Neural cell (in vitro differentiated cells): ENCODE data around the gene AVPR1B. TPM values are rescaled to one million over a fixed set of nuclear protein-coding genes. Genes with fewer than 3 reads are reported as not detected.

ENCODE experiments used
- H2AFZ ChIP-seq: fragments of 200-600, 300-800 bp; sonication (generic), shearing (Covaris generic); 2 replicates; pipeline ENCODE4 v1.6.0; 2014; ENCODE audit warnings: low read depth, mild to moderate bottlenecking, antibody characterized with exemption, low read length, moderate library complexity
- H3F3A ChIP-seq: fragments of 200-600 bp; shearing (Covaris generic); 2 replicates; pipeline ENCODE4 v1.6.1; 2016; ENCODE audit warnings: mild to moderate bottlenecking, moderate library complexity, mixed read lengths, antibody characterized with exemption, low read length; ENCODE audit not compliant: insufficient read depth, poor library complexity, severe bottlenecking
- H3K27ac ChIP-seq: fragments of 200-600, 300-800 bp; sonication (generic), shearing (Covaris generic); 2 replicates; pipeline ENCODE4 v1.5.1; 2014; ENCODE audit warnings: mild to moderate bottlenecking, low read length, moderate library complexity
- H3K27me3 ChIP-seq: fragments of 300-800, 200-600 bp; sonication (generic), shearing (Covaris generic); 2 replicates; pipeline ENCODE4 v1.6.0; 2014; ENCODE audit warnings: mild to moderate bottlenecking, low read depth, low read length, moderate library complexity; ENCODE audit not compliant: insufficient read depth
- H3K36me3 ChIP-seq: fragments of 300-800, 200-600 bp; sonication (generic), shearing (Covaris generic); 2 replicates; pipeline ENCODE4 v1.5.1; 2014; ENCODE audit warnings: mild to moderate bottlenecking, antibody characterized with exemption, low read length, moderate library complexity; ENCODE audit not compliant: insufficient read depth
- H3K4me2 ChIP-seq: fragments of 300-800, 200-600 bp; sonication (generic), shearing (Covaris generic); 2 replicates; pipeline ENCODE4 v1.6.0; 2014; ENCODE audit warnings: mild to moderate bottlenecking, low read length
- H3K4me3 ChIP-seq: fragments of 300-800, 200-600 bp; sonication (generic), shearing (Covaris generic); 2 replicates; pipeline ENCODE4 v1.5.1; 2014; ENCODE audit warnings: mild to moderate bottlenecking, low read length, moderate library complexity
- H3K79me2 ChIP-seq: fragments of 200-600 bp; shearing (Covaris generic); replicated peaks from 2 replicates; pipeline ENCODE4 v1.6.0; 2014; ENCODE audit warnings: mild to moderate bottlenecking, low read length, moderate library complexity; ENCODE audit not compliant: insufficient read depth
- H3K9ac ChIP-seq: fragments of 300-800, 200-600 bp; sonication (generic), shearing (Covaris generic); 2 replicates; pipeline ENCODE4 v1.6.1; 2016; ENCODE audit warnings: mild to moderate bottlenecking, low read length, mixed read lengths
- H3K9me2 ChIP-seq: fragments of 200-600 bp; shearing (Covaris generic); 2 replicates; pipeline ENCODE4 v1.6.1; 2016; ENCODE audit warnings: mild to moderate bottlenecking, low read length, mixed read lengths; ENCODE audit not compliant: insufficient read depth
- H3K9me3 ChIP-seq: fragments of 200-600, 300-800 bp; sonication (generic), shearing (Covaris generic); 2 replicates; pipeline ENCODE4 v1.6.1; 2016; ENCODE audit warnings: mild to moderate bottlenecking, mixed run types, low read length, moderate library complexity, mixed read lengths
- H4K20me1 ChIP-seq: fragments of 200-600 bp; shearing (Covaris generic); 2 replicates; pipeline ENCODE4 v1.6.1; 2016; ENCODE audit warnings: mild to moderate bottlenecking, mixed run types; ENCODE audit not compliant: insufficient read depth
- EP300 ChIP-seq: fragments of 450-650 bp; conservative IDR thresholded peaks from 2 replicates; pipeline ENCODE4 v1.6.1; 2014; ENCODE audit warnings: antibody characterized with exemption, mild to moderate bottlenecking, moderate library complexity; ENCODE audit not compliant: poor library complexity, severe bottlenecking
- EZH2 ChIP-seq: fragments of 200-600, 300-800 bp; shearing (Covaris generic), sonication (generic); IDR thresholded peaks from 2 replicates; pipeline ENCODE4 v1.6.1; 2014; ENCODE audit warnings: antibody characterized with exemption, low read length, borderline replicate concordance, mild to moderate bottlenecking; ENCODE audit not compliant: insufficient read depth, poor library complexity, severe bottlenecking
- MXI1 ChIP-seq: fragments of 450-650 bp; conservative IDR thresholded peaks from 2 replicates; pipeline ENCODE4 v1.6.1; 2014; ENCODE audit warnings: antibody characterized with exemption, mild to moderate bottlenecking; ENCODE audit not compliant: poor library complexity, severe bottlenecking
- POLR2AphosphoS5 ChIP-seq: IDR thresholded peaks from 2 replicates; pipeline ENCODE4 v1.6.1; 2012
- RAD21 ChIP-seq: fragments of 450-650 bp; conservative IDR thresholded peaks from 2 replicates; pipeline ENCODE4 v1.6.1; 2014; ENCODE audit warnings: antibody characterized with exemption, mild to moderate bottlenecking, moderate library complexity
- REST ChIP-seq: IDR thresholded peaks from 2 replicates; pipeline ENCODE4 v1.6.1; 2012; ENCODE audit warnings: borderline replicate concordance
- SMC3 ChIP-seq: fragments of 450-650 bp; conservative IDR thresholded peaks from 2 replicates; pipeline ENCODE4 v1.6.1; 2014; ENCODE audit warnings: antibody characterized with exemption, mild to moderate bottlenecking, moderate library complexity; ENCODE audit not compliant: poor library complexity
- TAF1 ChIP-seq: IDR thresholded peaks from 2 replicates; pipeline ENCODE4 v1.6.1; 2012; ENCODE audit warnings: low read depth
- polyA plus RNA-seq: library from polyadenylated mRNA; depleted of rRNA; stranded (reverse); fragments of >200 nt; gene quantifications from 2 replicates; pipeline ENCODE4 v1.2.3, GENCODE V29; 2014
- TF ChIP-seq, protein P1 (sequence below): fragments of 450-650 bp; IDR thresholded peaks from 2 replicates; pipeline ENCODE4 v1.5.1; 2014; ENCODE audit warnings: antibody characterized with exemption, mild to moderate bottlenecking, moderate library complexity; ENCODE audit not compliant: poor library complexity, severe bottlenecking

The AVPR1B gene
- polyA plus RNA-seq, 1 donor from 2014 or later = not detected

DNA sequence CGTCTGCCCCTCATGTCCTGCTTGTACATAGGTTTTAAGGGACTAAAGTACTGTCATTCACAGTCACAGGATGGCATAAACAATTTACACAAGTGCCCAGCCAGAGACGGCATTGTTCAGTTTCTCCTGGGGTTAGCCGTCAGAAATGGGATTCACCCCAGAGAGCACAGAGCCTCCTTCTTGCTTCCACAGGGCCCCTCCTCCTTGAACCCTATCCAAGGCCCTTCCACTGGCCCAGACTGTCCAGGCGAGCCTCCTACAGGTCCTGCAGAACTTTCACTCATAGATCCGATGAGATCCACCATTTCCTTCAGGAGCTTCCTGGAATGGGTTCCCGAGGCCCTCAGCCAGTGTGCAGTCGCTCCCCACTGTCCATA is 10.0 kb downstream of the AVPR1B start:
- Histone ChIP-seq H3K79me2 (no peaks in the 10 kb centered on the region), H4K20me1 (no peaks in the 10 kb centered on the region), H3K9ac (no peak overlapping the region), H3K4me2 (no peak overlapping the region), H3K9me2 (no peaks in the 10 kb centered on the region), H3K36me3 (no peaks in the 10 kb centered on the region), H3K9me3 (no peaks in the 10 kb centered on the region), H3K27ac (no peak overlapping the region), H3F3A (no peaks in the 10 kb centered on the region), H3K4me3 (no peak overlapping the region), H3K27me3 (no peaks in the 10 kb centered on the region), H2AFZ (no peak overlapping the region)
- TF ChIP-seq, protein P1, sequence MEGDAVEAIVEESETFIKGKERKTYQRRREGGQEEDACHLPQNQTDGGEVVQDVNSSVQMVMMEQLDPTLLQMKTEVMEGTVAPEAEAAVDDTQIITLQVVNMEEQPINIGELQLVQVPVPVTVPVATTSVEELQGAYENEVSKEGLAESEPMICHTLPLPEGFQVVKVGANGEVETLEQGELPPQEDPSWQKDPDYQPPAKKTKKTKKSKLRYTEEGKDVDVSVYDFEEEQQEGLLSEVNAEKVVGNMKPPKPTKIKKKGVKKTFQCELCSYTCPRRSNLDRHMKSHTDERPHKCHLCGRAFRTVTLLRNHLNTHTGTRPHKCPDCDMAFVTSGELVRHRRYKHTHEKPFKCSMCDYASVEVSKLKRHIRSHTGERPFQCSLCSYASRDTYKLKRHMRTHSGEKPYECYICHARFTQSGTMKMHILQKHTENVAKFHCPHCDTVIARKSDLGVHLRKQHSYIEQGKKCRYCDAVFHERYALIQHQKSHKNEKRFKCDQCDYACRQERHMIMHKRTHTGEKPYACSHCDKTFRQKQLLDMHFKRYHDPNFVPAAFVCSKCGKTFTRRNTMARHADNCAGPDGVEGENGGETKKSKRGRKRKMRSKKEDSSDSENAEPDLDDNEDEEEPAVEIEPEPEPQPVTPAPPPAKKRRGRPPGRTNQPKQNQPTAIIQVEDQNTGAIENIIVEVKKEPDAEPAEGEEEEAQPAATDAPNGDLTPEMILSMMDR = no peak
- TF ChIP-seq POLR2AphosphoS5 (no peak), TAF1 (no peak), RAD21 (no peak), EP300 (no peak), SMC3 (no peak), MXI1 (no peak), REST (no peak), EZH2 (no peak)

GRCh38 chr1:206106328-206107167 is 10.6 kb downstream of the AVPR1B start:
- Histone ChIP-seq H3K27ac (no peak overlapping the region), H3K4me3 (no peak overlapping the region), H3K79me2 (no peaks in the 10 kb centered on the region), H3K9me3 (no peaks in the 10 kb centered on the region), H2AFZ (no peak overlapping the region), H4K20me1 (no peaks in the 10 kb centered on the region), H3K36me3 (no peaks in the 10 kb centered on the region), H3K27me3 (no peaks in the 10 kb centered on the region), H3F3A (no peaks in the 10 kb centered on the region), H3K9me2 (no peaks in the 10 kb centered on the region), H3K9ac (no peak overlapping the region), H3K4me2 (no peak overlapping the region)
- TF ChIP-seq RAD21 (peak; percentile 84), TAF1 (no peak), REST (no peak), SMC3 (peak; percentile 91), EZH2 (no peak)
- TF ChIP-seq, protein P1 = peak; percentile 87
